Immature natural killer cell (primary cell): ENCODE measurements around the gene PSMA1. TPM values are rescaled to one million over a fixed set of nuclear protein-coding genes. Genes with fewer than 3 reads are reported as not detected.
A peak's percentile ranks its signal among the peaks of the same experiment; 100 is the strongest.
"Not testable (repeated sequence)": the region's sequence is repeated elsewhere in the genome, so short reads cannot be mapped to it uniquely, and the experiment has no call there.

Experiments
- DNase-seq, 3 donors: peaks; one replicate each; pipeline ENCODE4 v3.0.0; 2022; ENCODE audit warnings: mixed read lengths in 1 of 3
- H3K27ac Mint-ChIP-seq, 6 donors: one replicate each; pipeline ENCODE4 v1.8.0; 2020; ENCODE audit warnings: mixed read lengths in 6 of 6, mild to moderate bottlenecking in 5 of 6, inconsistent platforms in 4 of 6, moderate library complexity in 3 of 6
- H3K27me3 Mint-ChIP-seq, 3 donors: one replicate each; pipeline ENCODE4 v1.8.0; 2020 to 2021; ENCODE audit warnings: low read depth in 3 of 3, mild to moderate bottlenecking in 3 of 3, mixed read lengths in 3 of 3, moderate library complexity in 3 of 3, inconsistent platforms in 1 of 3
- H3K36me3 Mint-ChIP-seq, 3 donors: one replicate each; pipeline ENCODE4 v1.8.0; 2020; ENCODE audit warnings: mixed read lengths in 3 of 3, inconsistent platforms in 2 of 3, mild to moderate bottlenecking in 2 of 3
- H3K4me1 Mint-ChIP-seq, 2 donors: one replicate each; pipeline ENCODE4 v1.8.0; 2020; ENCODE audit warnings: inconsistent platforms in 2 of 2, mild to moderate bottlenecking in 2 of 2, mixed read lengths in 2 of 2, moderate library complexity in 1 of 2
- H3K4me3 Mint-ChIP-seq, 5 donors: one replicate each; pipeline ENCODE4 v1.8.0; 2020; ENCODE audit warnings: mild to moderate bottlenecking in 5 of 5, mixed read lengths in 5 of 5, inconsistent platforms in 3 of 5, moderate library complexity in 3 of 5
- H3K9me3 Mint-ChIP-seq, 6 donors: one replicate each; pipeline ENCODE4 v1.8.0; 2020; ENCODE audit warnings: mild to moderate bottlenecking in 6 of 6, mixed read lengths in 6 of 6, inconsistent platforms in 4 of 6, moderate library complexity in 3 of 6
- polyA plus RNA-seq, 3 donors: library from polyadenylated mRNA; unstranded; fragments of 300-500 nt; fragmentation: Illumina TruSeq; gene quantifications; one replicate each; pipeline ENCODE4 v1.2.3, GENCODE V29; 2021

PSMA1 gene
- polyA plus RNA-seq, 3 donors from 2014 or later = 181 to 440 (median 187) TPM

DNA sequence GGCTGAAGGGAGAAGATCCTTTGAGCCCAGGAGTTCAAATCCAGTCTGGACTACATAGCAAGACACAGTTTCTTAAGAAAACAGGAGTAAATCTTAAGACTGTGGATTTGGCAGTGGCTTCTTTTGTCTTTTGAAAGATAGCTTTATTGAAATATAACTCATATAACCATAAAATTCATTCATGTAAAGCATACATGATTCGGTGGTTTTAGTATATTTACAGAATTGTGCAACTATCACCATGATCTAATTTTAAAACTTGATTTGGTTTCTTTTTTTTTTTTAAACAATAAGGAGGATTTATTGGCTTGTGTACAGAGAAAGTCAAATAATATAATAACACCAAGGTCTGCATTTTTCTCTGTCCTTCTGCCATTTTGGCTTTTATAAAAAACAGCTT, 23.1 kb upstream of the PSMA1 start:
- Mint-ChIP-seq H3K4me3 (no peak overlapping the region), H3K27ac (no peak overlapping the region), H3K27me3 (peaks cover 0 to 5% (median 3%) of the 10 kb centered on the region in 3 donors), H3K36me3 (no peaks in the 10 kb centered on the region), H3K4me1 (no peaks in the 10 kb centered on the region), H3K9me3 (no peaks in the 10 kb centered on the region)
- DNase-seq = no peak

DNA sequence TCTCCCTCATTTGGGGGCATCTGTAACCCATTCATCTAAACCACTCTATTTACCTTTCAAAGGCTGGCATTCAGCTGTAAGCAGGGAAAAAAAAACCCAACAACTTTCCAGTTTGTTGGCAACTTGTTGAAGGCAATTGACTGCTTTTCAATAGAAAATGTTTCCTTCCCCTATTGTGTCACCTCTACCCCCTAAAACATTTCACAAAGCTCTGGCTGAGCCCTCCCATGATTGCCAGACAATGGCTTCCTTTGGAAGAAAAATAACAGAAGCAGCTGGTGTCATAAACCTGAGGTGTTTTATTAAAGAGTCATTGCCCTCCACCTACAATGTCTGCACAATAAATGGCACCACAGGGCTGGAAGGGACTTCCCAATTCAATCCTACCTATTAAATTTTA, 22.1 kb upstream of the PSMA1 start:
- H3K4me1 Mint-ChIP-seq = peaks cover under 1% of the 10 kb centered on the region in 2 donors
- DNase-seq = no peak
- H3K27ac Mint-ChIP-seq = peak overlapping the region in 3 of 6 donors; percentile 9 to 58 (median 22)
- H3K36me3 Mint-ChIP-seq = no peaks in the 10 kb centered on the region
- no peaks in the 10 kb centered on the region for H3K9me3 Mint-ChIP-seq
- H3K4me3 Mint-ChIP-seq = no peak overlapping the region
- H3K27me3 Mint-ChIP-seq = peaks cover 0 to 5% (median 3%) of the 10 kb centered on the region in 3 donors

DNA sequence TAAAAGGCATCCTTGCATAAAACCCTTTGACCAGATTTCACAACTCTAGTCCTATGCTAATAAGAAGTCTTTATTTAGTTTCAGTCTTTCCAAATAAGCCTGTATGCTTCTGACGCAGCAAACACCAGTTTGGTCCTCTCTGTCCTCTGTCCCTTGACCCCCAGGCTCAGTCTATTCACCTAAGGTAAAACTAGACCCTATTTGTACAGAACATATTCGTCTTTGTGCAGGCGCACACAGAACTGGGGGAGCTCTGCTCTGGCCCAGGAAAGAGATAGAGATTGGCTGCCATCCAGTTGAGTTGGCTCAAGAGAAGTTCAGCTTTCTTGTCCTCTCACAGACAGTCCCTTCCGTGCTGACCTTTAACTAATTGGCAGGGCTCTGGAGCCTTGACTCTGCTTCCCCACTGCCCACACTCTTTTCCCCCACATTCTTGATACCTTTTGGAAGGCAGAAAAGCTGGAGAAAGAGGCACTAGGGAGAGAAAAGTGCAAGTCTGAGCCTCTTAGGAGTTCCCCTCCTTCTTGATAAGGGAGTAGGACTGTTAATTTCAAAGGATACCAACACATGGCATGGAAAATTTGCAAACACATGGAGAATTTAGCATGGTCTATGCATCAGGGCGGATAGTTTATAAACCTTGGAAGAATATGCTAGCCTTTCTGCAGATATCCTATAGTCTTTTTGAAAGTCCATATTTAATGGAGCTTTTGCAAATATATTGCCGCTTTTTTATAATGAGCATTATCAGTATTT, 21.2 kb upstream of the PSMA1 start:
- Mint-ChIP-seq H3K4me1 (peaks cover 4 to 7% of the 10 kb centered on the region in 2 donors), H3K9me3 (no peaks in the 10 kb centered on the region)
- DNase-seq = no peak

DNA sequence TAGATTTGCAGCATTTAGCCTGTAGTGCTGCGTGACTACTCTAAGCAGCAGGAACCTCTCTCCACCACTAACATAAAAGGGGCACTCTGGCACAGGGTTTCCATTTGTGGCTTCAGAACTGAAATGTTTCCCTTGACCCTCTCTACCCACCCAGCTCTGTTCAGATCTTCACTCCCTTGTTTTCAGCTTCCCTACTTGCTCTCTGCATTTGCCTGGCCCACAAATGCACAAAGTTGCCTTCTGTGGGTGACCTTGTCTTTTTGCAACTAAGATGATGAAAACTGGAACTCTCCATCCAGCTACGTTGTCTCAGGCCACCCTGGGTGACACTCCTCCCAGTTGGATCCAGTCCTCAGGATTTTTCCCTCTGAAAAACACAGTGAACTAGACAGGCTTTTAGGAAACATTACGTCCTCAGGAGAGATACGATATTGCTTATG, 19.8 kb upstream of the PSMA1 start:
- no peak for DNase-seq
- Mint-ChIP-seq H3K27me3 (peaks cover 0 to 3% (median 3%) of the 10 kb centered on the region in 3 donors), H3K4me3 (no peak overlapping the region), H3K27ac (peak overlapping the region in 1 of 6 donors; percentile 79), H3K9me3 (no peaks in the 10 kb centered on the region), H3K4me1 (peaks cover 4 to 7% of the 10 kb centered on the region in 2 donors), H3K36me3 (no peaks in the 10 kb centered on the region)

More for the DNA sequence above, 21.2 kb upstream of the PSMA1 start:
- no peaks in the 10 kb centered on the region for H3K36me3 Mint-ChIP-seq
- H3K4me3 Mint-ChIP-seq = no peak overlapping the region
- H3K27ac Mint-ChIP-seq = no peak overlapping the region
- H3K27me3 Mint-ChIP-seq = peaks cover 0 to 5% (median 3%) of the 10 kb centered on the region in 3 donors

DNA sequence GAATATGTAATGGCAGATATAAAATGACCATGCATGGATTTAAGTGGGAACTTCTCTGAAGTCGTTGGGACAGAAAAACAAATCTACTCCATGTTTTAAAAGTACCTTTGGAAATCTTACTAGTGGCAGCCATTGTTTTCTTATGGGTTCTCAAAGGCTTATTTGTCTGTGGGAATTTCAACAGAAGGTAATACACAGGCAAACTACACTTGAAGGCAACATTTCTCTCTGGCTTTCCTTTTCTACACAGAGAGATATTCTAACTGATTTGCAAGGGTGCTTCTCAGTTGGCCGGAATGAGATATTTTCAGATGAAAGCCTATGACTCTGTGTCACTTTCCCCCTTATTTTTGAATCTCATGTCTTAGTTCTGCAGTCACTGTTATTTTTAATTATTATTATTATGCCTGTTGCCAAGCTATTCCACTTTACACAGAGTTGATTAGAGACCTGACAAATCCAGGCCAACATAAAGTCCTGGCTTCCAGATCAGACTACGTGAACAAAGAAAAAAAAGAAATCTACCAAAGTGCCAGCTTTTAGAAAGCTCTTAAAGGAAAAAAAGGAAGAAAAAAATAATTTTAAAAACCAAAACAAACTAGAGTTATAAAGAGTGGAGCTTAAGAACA, 18.9 kb upstream of the PSMA1 start:
- Mint-ChIP-seq H3K27me3 (peaks cover 0 to 3% (median 2%) of the 10 kb centered on the region in 3 donors), H3K9me3 (no peaks in the 10 kb centered on the region), H3K27ac (peak overlapping the region in 2 of 6 donors; percentile 65 to 69), H3K36me3 (no peaks in the 10 kb centered on the region), H3K4me3 (no peak overlapping the region), H3K4me1 (peaks cover 4 to 7% of the 10 kb centered on the region in 2 donors)
- no peak for DNase-seq

DNA sequence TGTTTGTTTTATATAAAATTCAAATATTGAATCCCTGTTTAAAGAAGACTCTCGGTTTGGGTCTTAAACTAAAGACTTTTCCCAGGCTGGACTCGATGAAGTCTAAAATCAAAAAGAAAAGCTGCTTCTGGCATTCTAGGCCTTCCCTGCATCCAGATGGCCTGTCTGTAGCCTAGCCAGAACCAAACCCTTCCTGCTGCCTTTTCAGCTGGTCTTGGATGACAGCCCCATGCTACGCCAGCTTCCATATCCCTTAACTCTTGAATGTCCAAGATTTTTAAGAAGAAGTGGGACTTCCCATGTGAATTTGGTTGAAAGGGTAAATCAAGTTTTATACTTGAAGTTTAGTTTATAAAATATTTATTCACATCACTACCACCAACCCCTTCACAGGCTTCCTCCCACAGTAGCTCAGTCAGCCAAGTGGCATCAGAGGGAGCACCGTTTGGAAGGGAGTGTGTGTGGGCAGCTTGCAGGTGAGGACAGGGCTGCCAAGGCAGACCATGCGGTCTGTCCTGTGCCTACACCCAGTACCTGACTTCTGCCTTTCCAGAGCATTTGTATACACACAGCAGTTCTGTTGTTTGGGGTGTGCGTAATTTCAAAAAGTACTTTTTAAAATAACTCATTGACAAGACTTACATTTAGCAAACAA, 18.2 kb upstream of the PSMA1 start:
- peak overlapping the region in 2 of 6 donors; percentile 19 to 53 for H3K27ac Mint-ChIP-seq

DNA sequence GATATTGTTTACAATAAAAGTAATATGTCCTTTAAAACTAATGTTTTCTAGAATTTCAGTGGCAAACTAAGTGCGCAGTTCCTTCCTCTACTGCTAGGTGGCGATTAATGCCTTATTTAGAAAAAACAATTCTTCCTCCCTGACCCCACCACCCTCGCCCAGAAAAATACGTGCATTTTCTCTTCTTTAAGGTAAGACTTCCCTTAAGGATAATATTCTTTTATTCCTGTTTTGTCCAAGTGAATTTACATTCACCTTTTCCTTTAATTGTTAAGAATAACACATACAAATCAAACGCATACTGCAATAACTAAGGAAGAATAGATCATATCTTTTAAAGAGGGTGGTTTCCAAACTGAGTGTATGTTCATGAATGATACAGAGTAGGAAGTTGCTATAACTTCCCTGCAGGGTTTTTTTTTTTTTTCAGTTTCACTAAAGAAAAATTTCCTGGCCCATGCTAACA, 17.0 kb upstream of the PSMA1 start:
- no peaks in the 10 kb centered on the region for H3K9me3 Mint-ChIP-seq

More for the DNA sequence above, 18.2 kb upstream of the PSMA1 start:
- no peak for DNase-seq
- Mint-ChIP-seq H3K9me3 (no peaks in the 10 kb centered on the region), H3K27me3 (peaks cover 0 to 3% (median 2%) of the 10 kb centered on the region in 3 donors), H3K4me3 (no peak overlapping the region), H3K36me3 (no peaks in the 10 kb centered on the region), H3K4me1 (peaks cover 4 to 7% of the 10 kb centered on the region in 2 donors)

DNA sequence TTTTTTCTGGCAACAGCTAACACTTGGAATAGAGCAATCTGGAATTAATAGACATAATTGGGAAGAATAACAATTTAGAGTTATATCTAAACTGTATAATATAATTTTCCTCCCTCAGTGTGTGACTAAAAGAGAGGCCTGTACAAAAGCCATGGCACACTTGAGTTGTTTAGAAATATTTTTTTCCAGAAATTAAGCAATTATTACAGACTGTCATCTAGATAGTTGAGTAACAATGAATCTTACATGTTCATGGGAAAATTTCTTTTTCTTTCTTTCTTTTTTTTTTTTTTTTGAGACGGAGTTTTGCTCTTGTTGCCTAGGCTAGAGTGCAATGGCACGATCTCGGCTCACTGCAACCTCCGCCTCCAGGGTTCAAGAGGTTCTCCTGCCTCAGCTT, 15.0 kb upstream of the PSMA1 start:
- not testable (repeated sequence) for H3K9me3 Mint-ChIP-seq, H3K4me3 Mint-ChIP-seq, DNase-seq

More for the DNA sequence above, 17.0 kb upstream of the PSMA1 start:
- H3K27me3 Mint-ChIP-seq = peaks cover 2% of the 10 kb centered on the region in 3 donors
- no peaks in the 10 kb centered on the region for H3K36me3 Mint-ChIP-seq
- H3K4me1 Mint-ChIP-seq = peaks cover 4 to 7% of the 10 kb centered on the region in 2 donors
- H3K4me3 Mint-ChIP-seq = peak overlapping the region in 4 of 5 donors; percentile 31 to 79 (median 58)
- peak overlapping the region in 5 of 6 donors; percentile 53 to 70 (median 64) for H3K27ac Mint-ChIP-seq
- DNase-seq = peak; percentile 49 to 64 (median 49)

DNA sequence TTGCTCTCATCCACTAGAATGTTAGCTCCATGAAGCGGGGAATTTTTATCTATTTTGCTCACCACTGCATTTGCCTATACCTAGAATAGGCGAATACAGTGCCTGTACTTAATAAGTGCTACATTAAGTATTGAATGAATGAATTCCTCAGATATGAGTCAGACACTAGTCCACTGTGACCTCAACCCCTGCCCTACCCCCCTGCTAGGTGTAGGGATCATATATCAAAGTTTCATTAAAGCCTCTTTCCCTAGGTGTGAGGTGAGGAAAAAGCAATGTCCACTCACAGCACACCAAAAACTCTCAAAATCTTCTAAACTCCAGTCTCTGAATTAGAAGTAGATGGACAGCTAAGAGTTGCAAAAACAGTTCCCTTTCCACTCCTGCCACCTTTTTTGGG, 9.8 kb upstream of the PSMA1 start:
- no peak for DNase-seq
- Mint-ChIP-seq H3K4me3 (no peak overlapping the region), H3K27me3 (peaks cover 0 to 3% (median 1%) of the 10 kb centered on the region in 3 donors), H3K4me1 (no peaks in the 10 kb centered on the region), H3K9me3 (peaks cover 0 to 1% (median 0%) of the 10 kb centered on the region in 6 donors), H3K27ac (no peak overlapping the region), H3K36me3 (no peaks in the 10 kb centered on the region)

More for the DNA sequence above, 15.0 kb upstream of the PSMA1 start:
- not testable (repeated sequence) for H3K27me3 Mint-ChIP-seq, H3K36me3 Mint-ChIP-seq, H3K27ac Mint-ChIP-seq, H3K4me1 Mint-ChIP-seq

DNA sequence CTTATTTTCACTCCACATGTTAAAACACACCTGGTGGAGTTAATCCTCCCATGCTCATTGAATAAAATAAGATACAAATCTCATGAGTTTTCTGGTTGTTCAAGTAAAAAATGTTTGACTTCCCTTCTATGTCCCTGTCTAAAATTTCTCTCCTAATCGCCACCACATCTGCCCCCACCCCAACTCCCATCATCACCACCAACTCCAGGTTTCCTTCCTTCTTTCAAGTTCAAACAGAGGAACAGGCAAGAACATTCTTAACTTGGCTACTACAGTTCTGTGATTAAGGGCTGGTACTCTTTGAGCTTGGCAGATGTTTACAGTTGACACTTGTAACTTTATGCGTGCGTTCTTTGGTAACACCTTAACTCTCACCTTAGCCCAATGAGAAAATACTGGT, 9.1 kb upstream of the PSMA1 start:
- peaks cover 0 to 1% (median 0%) of the 10 kb centered on the region in 6 donors for H3K9me3 Mint-ChIP-seq
- H3K27me3 Mint-ChIP-seq = peaks cover 0 to 3% (median 1%) of the 10 kb centered on the region in 3 donors
- H3K27ac Mint-ChIP-seq = no peak overlapping the region
- no peaks in the 10 kb centered on the region for H3K4me1 Mint-ChIP-seq
- H3K4me3 Mint-ChIP-seq = no peak overlapping the region
- no peaks in the 10 kb centered on the region for H3K36me3 Mint-ChIP-seq
- no peak for DNase-seq

DNA sequence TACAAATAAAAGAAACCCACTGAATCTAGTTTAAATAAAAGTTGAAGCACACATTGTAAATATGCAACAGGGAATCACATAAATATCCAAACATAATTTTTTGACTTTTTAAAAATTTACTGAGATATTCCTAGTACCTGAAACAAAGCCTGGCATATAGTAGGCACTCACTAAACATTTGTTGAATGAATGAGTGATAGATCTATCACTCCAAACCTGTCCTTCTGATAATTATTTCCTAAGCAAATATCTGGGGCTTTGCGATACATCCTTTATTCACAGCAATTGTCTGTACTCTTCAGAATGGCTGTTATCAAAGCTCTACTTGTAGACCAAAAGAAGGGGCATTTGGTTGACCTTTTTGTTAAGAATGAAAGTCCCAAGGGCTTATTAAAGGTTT, 2.6 kb upstream of the PSMA1 start:
- no peaks in the 10 kb centered on the region for H3K9me3 Mint-ChIP-seq
- H3K4me1 Mint-ChIP-seq = peaks cover 30 to 33% of the 10 kb centered on the region in 2 donors
- H3K27me3 Mint-ChIP-seq = peaks cover 0 to 7% (median 3%) of the 10 kb centered on the region in 3 donors
- peaks cover 0 to 6% (median 0%) of the 10 kb centered on the region in 3 donors for H3K36me3 Mint-ChIP-seq
- peak overlapping the region in 1 of 6 donors; percentile 54 for H3K27ac Mint-ChIP-seq
- peak overlapping the region in 1 of 5 donors; percentile 46 for H3K4me3 Mint-ChIP-seq
- DNase-seq = no peak

DNA sequence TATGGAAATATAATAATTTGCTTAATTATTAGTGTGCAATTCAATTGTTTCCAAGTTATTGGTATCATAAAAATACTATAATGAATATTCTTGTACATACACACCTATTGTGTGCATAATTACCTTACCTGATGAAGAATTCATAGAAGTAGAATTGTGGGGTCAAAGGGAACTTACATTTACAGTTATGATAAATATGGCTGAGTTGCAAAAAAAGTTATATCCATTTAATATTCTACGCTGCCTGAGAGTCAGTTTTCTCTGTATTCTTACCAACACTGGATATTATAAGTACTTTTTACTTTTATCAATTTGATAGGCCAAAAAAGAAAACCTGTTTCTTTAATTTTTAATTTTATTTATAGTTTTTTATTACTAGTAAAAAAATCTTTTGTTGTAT, 2.1 kb upstream of the PSMA1 start:
- no peak for DNase-seq
- H3K36me3 Mint-ChIP-seq = peaks cover 0 to 11% (median 0%) of the 10 kb centered on the region in 3 donors
- no peak overlapping the region for H3K4me3 Mint-ChIP-seq
- no peak overlapping the region for H3K27ac Mint-ChIP-seq
- H3K9me3 Mint-ChIP-seq = no peaks in the 10 kb centered on the region
- peaks cover 31 to 38% of the 10 kb centered on the region in 2 donors for H3K4me1 Mint-ChIP-seq
- H3K27me3 Mint-ChIP-seq = peaks cover 0 to 7% (median 3%) of the 10 kb centered on the region in 3 donors

DNA sequence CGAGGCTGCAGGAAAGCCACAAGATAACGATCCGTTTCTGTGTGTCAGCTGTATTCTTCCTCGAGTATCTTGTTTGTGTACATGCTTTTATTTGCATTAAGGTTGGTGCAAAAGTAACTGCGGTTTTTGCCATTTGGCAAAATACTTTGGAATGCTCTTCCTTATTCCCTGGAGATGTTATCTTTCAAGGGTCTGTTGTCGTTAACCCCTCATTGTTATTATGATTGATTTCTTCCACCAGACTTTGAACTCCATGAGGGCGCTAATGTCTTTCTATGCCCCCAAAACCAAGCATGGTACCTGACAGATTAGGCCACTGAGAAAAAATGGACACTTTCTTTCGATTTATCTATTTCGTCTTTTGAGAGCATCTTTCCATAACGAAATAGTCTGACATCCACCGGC, 563 bp upstream of the PSMA1 start:
- no peak for DNase-seq
- H3K36me3 Mint-ChIP-seq = peaks cover 0 to 15% (median 0%) of the 10 kb centered on the region in 3 donors
- no peaks in the 10 kb centered on the region for H3K9me3 Mint-ChIP-seq
- H3K4me3 Mint-ChIP-seq = peak overlapping the region; percentile 94 to 99 (median 96)
- peaks cover 0 to 7% (median 3%) of the 10 kb centered on the region in 3 donors for H3K27me3 Mint-ChIP-seq
- peaks cover 31 to 39% of the 10 kb centered on the region in 2 donors for H3K4me1 Mint-ChIP-seq
- H3K27ac Mint-ChIP-seq = peak overlapping the region; percentile 93 to 98 (median 96)
